CD4-positive, alpha-beta T cell (primary cell): ENCODE results near the gene CSNK2A1. TPM values are rescaled to one million over a fixed set of nuclear protein-coding genes. Genes with fewer than 3 reads are reported as not detected.

Experiments
- ATAC-seq: fragments of 200-7000 bp; cut with Tn5 transposase; one replicate; pipeline ENCODE4 v1.10.0; 2022; ENCODE audit warnings: mild to moderate bottlenecking; ENCODE audit not compliant: poor library complexity
- CTCF ChIA-PET: fragments of 350-600 bp; sonication (Branson Sonifier 250); formaldehyde crosslinking; loops from one replicate; lab custom pipeline; 2021; ENCODE audit warnings: antibody characterized with exemption, inconsistent platforms; lab: Charles Lee
- POLR2A ChIA-PET: fragments of 350-600 bp; sonication (Branson Sonifier 250); formaldehyde crosslinking; loops from one replicate; lab custom pipeline; 2021; ENCODE audit warnings: antibody characterized with exemption, inconsistent platforms; lab: Charles Lee
- DNase-seq, 14 experiments: peaks; one replicate each; pipeline ENCODE4 v3.0.0-alpha.2; 2013 to 2020; ENCODE audit warnings: mixed read lengths in 2 of 14
- H3K27ac ChIP-seq, 2 donors: one replicate each; pipeline versions ENCODE4 v1.5.1 to v1.7.0; 2013; ENCODE audit warnings: low read length in 2 of 2, low read depth in 1 of 2, mild to moderate bottlenecking in 1 of 2
- H3K27me3 ChIP-seq, 2 experiments: 1 replicate in 1 of 2; 2 replicates in 1 of 2; pipeline versions ENCODE4 v1.6.1 to v1.7.0; 2013; ENCODE audit warnings: low read length in 2 of 2, control low read depth in 1 of 2, mild to moderate bottlenecking in 1 of 2, moderate library complexity in 1 of 2; ENCODE audit not compliant: insufficient read depth in 2 of 2, control insufficient read depth in 1 of 2
- H3K36me3 ChIP-seq: one replicate; pipeline ENCODE4 v1.6.1; 2013; ENCODE audit warnings: low read length, control low read depth; ENCODE audit not compliant: insufficient read depth
- H3K4me1 ChIP-seq: one replicate; pipeline ENCODE4 v1.6.1; 2013; ENCODE audit warnings: low read length, control low read depth; ENCODE audit not compliant: insufficient read depth
- H3K4me3 ChIP-seq: one replicate; pipeline ENCODE4 v1.5.1; 2013; ENCODE audit warnings: mild to moderate bottlenecking, low read length, moderate library complexity
- H3K9me3 ChIP-seq, 2 experiments: 1 replicate in 1 of 2; 2 replicates in 1 of 2; pipeline versions ENCODE4 v1.6.1 to v1.7.0; 2013; ENCODE audit warnings: low read length in 2 of 2, mild to moderate bottlenecking in 2 of 2, control low read depth in 1 of 2, moderate library complexity in 1 of 2; ENCODE audit not compliant: control insufficient read depth in 1 of 2, insufficient read depth in 1 of 2
- H3K27ac Mint-ChIP-seq: one replicate; pipeline ENCODE4 v1.8.0; 2020; ENCODE audit warnings: mixed read lengths
- H3K27me3 Mint-ChIP-seq: one replicate; pipeline ENCODE4 v1.8.0; 2021; ENCODE audit warnings: mixed read lengths
- H3K36me3 Mint-ChIP-seq: one replicate; pipeline ENCODE4 v1.8.0; 2021; ENCODE audit warnings: low read depth, mixed read lengths
- H3K4me1 Mint-ChIP-seq: one replicate; pipeline ENCODE4 v1.8.0; 2021; ENCODE audit warnings: low read depth, mixed read lengths
- H3K4me3 Mint-ChIP-seq: one replicate; pipeline ENCODE4 v1.8.0; 2020; ENCODE audit warnings: mild to moderate bottlenecking, mixed read lengths
- H3K9me3 Mint-ChIP-seq: one replicate; pipeline ENCODE4 v1.8.0; 2020; ENCODE audit warnings: mixed read lengths
- intact Hi-C, 2 experiments: fragments of 100-400 bp; cut with DNase I in 1 of 2; cut with micrococcal nuclease in 1 of 2; formaldehyde crosslinking; loops; one replicate each; pipeline versions ENCODE4 v1.15.1 to v1.9.0; 2023 to 2025; cut with DNase I, micrococcal nuclease
- total RNA-seq, 174 experiments: library from RNA in 2 of 174; stranded (reverse) in 2 of 174; gene quantifications; one replicate each; pipeline ENCODE4 v1.2.3 and lab custom pipeline; 2021 to 2026
- TF ChIP-seq, protein P1 (sequence below): fragments of 200-600 bp; IDR thresholded peaks from one replicate; pipeline ENCODE4 v1.8.0; 2022; ENCODE audit warnings: antibody characterized with exemption, mild to moderate bottlenecking

The CSNK2A1 gene
- total RNA-seq, 2 experiments from 2014 or later, result 55.5 to 56.9 TPM

DNA sequence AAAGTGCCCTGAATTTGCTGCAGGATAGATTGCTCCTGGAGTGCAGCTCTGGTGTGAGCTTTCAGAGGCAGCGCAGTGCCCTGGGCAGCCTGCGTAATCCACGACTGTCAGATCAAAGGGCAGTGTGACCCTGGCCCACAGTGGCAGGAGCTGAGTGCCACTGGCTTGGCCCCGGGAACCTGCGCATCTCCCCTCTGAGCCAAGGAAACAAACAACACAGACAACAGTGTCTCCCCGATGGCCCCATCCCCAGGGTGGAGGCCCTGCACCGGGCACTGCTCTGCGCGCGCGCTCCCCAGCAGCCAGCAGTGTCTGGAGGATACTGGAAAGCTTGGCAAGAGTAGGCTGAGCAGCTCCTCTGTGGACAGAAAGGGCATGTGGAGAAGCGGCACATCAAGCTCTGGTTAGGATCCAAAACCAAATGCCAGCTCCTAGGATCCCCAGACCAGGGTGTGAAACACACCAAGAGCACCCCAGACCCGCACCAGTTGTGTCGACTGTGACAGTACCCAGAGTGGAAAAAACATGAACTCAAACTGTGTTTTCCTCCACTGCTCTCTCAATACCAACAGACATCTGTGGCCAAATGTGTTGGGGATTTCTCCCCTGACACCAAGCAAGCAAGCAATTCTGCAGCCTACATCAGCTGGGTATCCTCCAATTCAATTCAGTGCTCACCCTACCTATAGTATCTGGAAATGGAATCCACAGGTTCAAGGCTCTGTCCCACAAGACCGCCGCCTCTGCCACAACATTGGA, 108.8 kb downstream of the CSNK2A1 start:
- ChIA-PET CTCF (no interaction called here), POLR2A (no interaction called here)
- ATAC-seq (no peak), DNase-seq (no peak)
- Mint-ChIP-seq H3K4me1 (peaks cover 59% of the 10 kb centered on the region), H3K27me3 (no peaks in the 10 kb centered on the region), H3K4me3 (peak overlapping the region; percentile 6), H3K36me3 (peaks cover 65% of the 10 kb centered on the region), H3K9me3 (no peaks in the 10 kb centered on the region), H3K27ac (no peak overlapping the region)
- Histone ChIP-seq H3K9me3 (no peaks in the 10 kb centered on the region), H3K4me3 (no peak overlapping the region), H3K36me3 (peaks cover 46% of the 10 kb centered on the region), H3K4me1 (peaks cover 58% of the 10 kb centered on the region), H3K27me3 (no peaks in the 10 kb centered on the region), H3K27ac (no peak overlapping the region)
- TF ChIP-seq, protein P1, sequence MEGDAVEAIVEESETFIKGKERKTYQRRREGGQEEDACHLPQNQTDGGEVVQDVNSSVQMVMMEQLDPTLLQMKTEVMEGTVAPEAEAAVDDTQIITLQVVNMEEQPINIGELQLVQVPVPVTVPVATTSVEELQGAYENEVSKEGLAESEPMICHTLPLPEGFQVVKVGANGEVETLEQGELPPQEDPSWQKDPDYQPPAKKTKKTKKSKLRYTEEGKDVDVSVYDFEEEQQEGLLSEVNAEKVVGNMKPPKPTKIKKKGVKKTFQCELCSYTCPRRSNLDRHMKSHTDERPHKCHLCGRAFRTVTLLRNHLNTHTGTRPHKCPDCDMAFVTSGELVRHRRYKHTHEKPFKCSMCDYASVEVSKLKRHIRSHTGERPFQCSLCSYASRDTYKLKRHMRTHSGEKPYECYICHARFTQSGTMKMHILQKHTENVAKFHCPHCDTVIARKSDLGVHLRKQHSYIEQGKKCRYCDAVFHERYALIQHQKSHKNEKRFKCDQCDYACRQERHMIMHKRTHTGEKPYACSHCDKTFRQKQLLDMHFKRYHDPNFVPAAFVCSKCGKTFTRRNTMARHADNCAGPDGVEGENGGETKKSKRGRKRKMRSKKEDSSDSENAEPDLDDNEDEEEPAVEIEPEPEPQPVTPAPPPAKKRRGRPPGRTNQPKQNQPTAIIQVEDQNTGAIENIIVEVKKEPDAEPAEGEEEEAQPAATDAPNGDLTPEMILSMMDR, result no peak
- intact Hi-C loops, result loop anchor here in 1 of 2 experiments (5.0 kb wide), 1 partner anchor 42 kb away; no protein-coding TSS in a partner anchor

GRCh38 chr20:434221-434620, 109.4 kb downstream of the CSNK2A1 start:
- DNase-seq, result no peak
- H3K4me1 Mint-ChIP-seq, result peaks cover 53% of the 10 kb centered on the region

GRCh38 chr20:433300-433975, 110.2 kb downstream of the CSNK2A1 start:
- H3K27me3 ChIP-seq, result no peaks in the 10 kb centered on the region
- ATAC-seq, result peak; percentile 79
- H3K9me3 ChIP-seq, result no peaks in the 10 kb centered on the region
- no peaks in the 10 kb centered on the region for H3K9me3 Mint-ChIP-seq
- H3K4me1 ChIP-seq, result peaks cover 44% of the 10 kb centered on the region
- POLR2A ChIA-PET, result no interaction called here
- TF ChIP-seq, protein P1, result no peak
- DNase-seq, result peak in 11 of 14 experiments; percentile 9 to 75 (median 41)
- intact Hi-C loops, result no loop called here
- H3K27ac ChIP-seq, result peak overlapping the region in 1 of 2 donors; percentile 3
- peaks cover 60% of the 10 kb centered on the region for H3K36me3 Mint-ChIP-seq
- no peak overlapping the region for H3K4me3 ChIP-seq
- H3K4me3 Mint-ChIP-seq, result peak overlapping the region; percentile 20
- H3K36me3 ChIP-seq, result peaks cover 58% of the 10 kb centered on the region
- H3K4me1 Mint-ChIP-seq, result peaks cover 45% of the 10 kb centered on the region
- no peaks in the 10 kb centered on the region for H3K27me3 Mint-ChIP-seq
- peak overlapping the region; percentile 76 for H3K27ac Mint-ChIP-seq
- CTCF ChIA-PET, result interaction anchor here (1.0 kb wide), 1 partner anchor 26 kb away, joined by 3 read pairs; no protein-coding TSS in a partner anchor

More at GRCh38 chr20:434221-434620, 109.4 kb downstream of the CSNK2A1 start:
- Mint-ChIP-seq H3K9me3 (no peaks in the 10 kb centered on the region), H3K27me3 (no peaks in the 10 kb centered on the region), H3K36me3 (peaks cover 64% of the 10 kb centered on the region), H3K4me3 (peak overlapping the region; percentile 15), H3K27ac (peak overlapping the region; percentile 76)
- CTCF ChIA-PET, result no interaction called here
- no peaks in the 10 kb centered on the region for H3K27me3 ChIP-seq
- H3K4me1 ChIP-seq, result peaks cover 52% of the 10 kb centered on the region
- ATAC-seq, result no peak
- intact Hi-C loops, result no loop called here
- no peak overlapping the region for H3K4me3 ChIP-seq
- no peaks in the 10 kb centered on the region for H3K9me3 ChIP-seq
- peaks cover 52% of the 10 kb centered on the region for H3K36me3 ChIP-seq
- no peak overlapping the region for H3K27ac ChIP-seq
- POLR2A ChIA-PET, result no interaction called here
- TF ChIP-seq, protein P1, result no peak
